HEK293T (cell line): ENCODE data around the gene CD52.

Experiments
- ELF4 ChIP-seq: fragments of 450-650 bp; IDR thresholded peaks from 2 replicates; pipeline ENCODE4 v1.6.1; 2017; ENCODE audit warnings: antibody characterized with exemption
- NFRKB ChIP-seq: fragments of 450-650 bp; IDR thresholded peaks from 2 replicates; pipeline ENCODE4 v1.6.1; 2016; ENCODE audit warnings: mild to moderate bottlenecking, moderate library complexity
- SP1 ChIP-seq: fragments of 450-650 bp; IDR thresholded peaks from 2 replicates; pipeline ENCODE4 v1.6.1; 2017
- SUZ12 ChIP-seq: fragments of 450-650 bp; IDR thresholded peaks from 2 replicates; pipeline ENCODE4 v1.6.1; 2016; ENCODE audit warnings: mild to moderate bottlenecking
- TARDBP ChIP-seq: fragments of 450-650 bp; IDR thresholded peaks from 2 replicates; pipeline ENCODE4 v1.6.1; 2016

DNA sequence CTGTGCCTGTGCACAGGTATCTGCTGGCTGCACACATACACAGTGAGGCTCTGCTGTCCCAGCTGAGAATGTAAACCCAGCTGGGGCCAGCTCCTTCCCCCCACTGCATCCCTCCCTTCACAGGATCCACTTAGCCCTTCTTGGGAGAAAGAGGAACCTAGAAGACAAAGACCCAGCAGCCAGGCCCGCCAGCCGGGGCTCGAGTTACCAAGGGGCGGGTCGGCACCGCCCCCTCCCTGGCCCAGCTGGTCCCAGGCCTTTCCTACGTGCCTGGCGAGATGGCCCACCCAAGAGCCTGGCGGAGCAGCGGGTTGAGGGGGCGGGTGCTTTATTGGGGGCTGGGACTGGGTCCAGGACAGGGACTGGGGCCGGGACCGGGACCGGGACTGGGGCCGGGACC, 35.8 kb upstream of the CD52 start:
- no peak for TF ChIP-seq NFRKB
- no peak for TF ChIP-seq SP1
- no peak for TF ChIP-seq ELF4
- no peak for TF ChIP-seq TARDBP
- no peak for TF ChIP-seq SUZ12
